OCI-LY7 (cell line): ENCODE data around the gene POLRMT. TPM values are rescaled to one million over a fixed set of nuclear protein-coding genes. Genes with fewer than 3 reads are reported as not detected.

Experiments used
- BruUV-seq: library from RNA; stranded (reverse); fragments of 400-500 nt; replicated peaks from 2 replicates; lab custom pipeline; 2021; lab: Mats Ljungman, UMichigan
- CTCF ChIA-PET: fragments of 300-600 bp; sonication (Branson Sonifier 250); formaldehyde crosslinking; loops from one replicate; lab custom pipeline; 2022; ENCODE audit warnings: antibody characterized with exemption; ENCODE audit not compliant: unreplicated experiment; lab: Charles Lee
- POLR2A ChIA-PET: fragments of 300-600 bp; sonication (Branson Sonifier 250); formaldehyde crosslinking; loops from one replicate; lab custom pipeline; 2022; ENCODE audit warnings: antibody characterized with exemption; lab: Charles Lee
- DNase-seq: peaks from one replicate; pipeline ENCODE4 v3.0.0-alpha.2; 2015; ENCODE audit warnings: low spot score
- H2AFZ ChIP-seq: fragments of 200-600 bp; sonication (generic), shearing (Covaris generic); 2 replicates; pipeline ENCODE4 v1.6.1; 2014; ENCODE audit warnings: mild to moderate bottlenecking, antibody characterized with exemption, low read length, moderate library complexity
- H3K27ac ChIP-seq: fragments of 200-600 bp; sonication (generic); 2 replicates; pipeline ENCODE4 v1.5.1; 2014; ENCODE audit warnings: mixed run types, low read depth, mild to moderate bottlenecking, moderate library complexity, low read length, inconsistent platforms; ENCODE audit not compliant: poor library complexity, severe bottlenecking
- H3K36me3 ChIP-seq: fragments of 200-600 bp; sonication (generic); 2 replicates; pipeline ENCODE4 v1.6.1; 2014; ENCODE audit warnings: mild to moderate bottlenecking, antibody characterized with exemption, low read length, moderate library complexity, mixed read lengths; ENCODE audit not compliant: insufficient read depth
- H3K4me1 ChIP-seq: fragments of 200-600 bp; sonication (generic); 2 replicates; pipeline ENCODE4 v1.5.1; 2014; ENCODE audit warnings: mild to moderate bottlenecking, low read length; ENCODE audit not compliant: insufficient read depth, poor library complexity, severe bottlenecking
- H3K4me2 ChIP-seq: fragments of 200-600 bp; sonication (generic); 2 replicates; pipeline ENCODE4 v1.6.1; 2014; ENCODE audit warnings: mild to moderate bottlenecking, low read length
- H3K4me3 ChIP-seq: fragments of 200-600 bp; sonication (generic); 2 replicates; pipeline ENCODE4 v1.5.1; 2014; ENCODE audit warnings: mild to moderate bottlenecking, low read depth, low read length; ENCODE audit not compliant: poor library complexity, severe bottlenecking
- H3K79me2 ChIP-seq: fragments of 200-600 bp; sonication (generic); 2 replicates; pipeline ENCODE4 v1.6.1; 2016; ENCODE audit warnings: low read depth, mild to moderate bottlenecking, low read length, moderate library complexity, mixed read lengths; ENCODE audit not compliant: insufficient read depth
- H3K9me2 ChIP-seq: fragments of 200-600 bp; sonication (generic); 2 replicates; pipeline ENCODE4 v1.6.1; 2016; ENCODE audit warnings: mild to moderate bottlenecking, low read length, mixed read lengths; ENCODE audit not compliant: insufficient read depth
- H3K9me3 ChIP-seq: fragments of 200-600 bp; sonication (generic); 2 replicates; pipeline ENCODE4 v1.6.1; 2014; ENCODE audit warnings: mild to moderate bottlenecking, mixed run types, low read length, mixed read lengths
- H4K20me1 ChIP-seq: fragments of 200-600 bp; sonication (generic); 2 replicates; pipeline ENCODE4 v1.6.1; 2014; ENCODE audit warnings: mild to moderate bottlenecking, antibody characterized with exemption, low read length, moderate library complexity, mixed read lengths; ENCODE audit not compliant: insufficient read depth
- CTCF ChIP-seq: fragments of 200-600 bp; sonication (generic); conservative IDR thresholded peaks from 2 replicates; pipeline ENCODE4 v1.5.1; 2014; ENCODE audit warnings: mild to moderate bottlenecking, antibody characterized with exemption, low read length, moderate library complexity, mixed read lengths
- EZH2phosphoT487 ChIP-seq: fragments of 200-600 bp; sonication (generic); IDR thresholded peaks from 2 replicates; pipeline ENCODE4 v1.6.1; 2018; ENCODE audit warnings: low read depth, borderline replicate concordance, mild to moderate bottlenecking, mixed run types, antibody characterized with exemption, low read length, moderate library complexity, mixed read lengths
- intact Hi-C: fragments of 100-400 bp; cut with micrococcal nuclease; formaldehyde crosslinking; loops from one replicate; pipeline ENCODE4 v1.10.0; 2022; ENCODE audit not compliant: unreplicated experiment
- total RNA-seq, 2 experiments: library from RNA; depleted of rRNA in 1 of 2; stranded (reverse); fragments of >200 nt in 1 of 2; shearing (Covaris generic) in 1 of 2; gene quantifications; 2 replicates each; pipeline ENCODE4 v1.2.3, GENCODE V29; 2014 to 2022

POLRMT gene
- total RNA-seq, 2 experiments from 2014 or later: 65.5 to 74.6 TPM

- H3K36me3 ChIP-seq: peaks cover 34% of the 10 kb centered on the region
- H3K9me3 ChIP-seq: no peaks in the 10 kb centered on the region
- TF ChIP-seq EZH2phosphoT487 (no peak), CTCF (no peak)
- no peaks in the 10 kb centered on the region for H3K9me2 ChIP-seq
- H3K4me1 ChIP-seq: no peaks in the 10 kb centered on the region
- no peaks in the 10 kb centered on the region; the same call in 1 of the 2 replicates for H4K20me1 ChIP-seq
- H3K79me2 ChIP-seq: 0 out of 2 replicates have a peak, but pooled peaks cover 2% of the 10 kb centered on the region
- intact Hi-C loops: no loop called here
- no peak overlapping the region for H2AFZ ChIP-seq
- H3K4me3 ChIP-seq: no peak overlapping the region
- ChIA-PET POLR2A (no interaction called here), CTCF (no interaction called here)
- DNase-seq: no peak
- no peak overlapping the region for H3K4me2 ChIP-seq
- TSS peak; percentile 99 for BruUV-seq
- no peak overlapping the region for H3K27ac ChIP-seq
Observed at GRCh38 chr19:582497-583197, 50.7 kb downstream of the POLRMT start.

DNA sequence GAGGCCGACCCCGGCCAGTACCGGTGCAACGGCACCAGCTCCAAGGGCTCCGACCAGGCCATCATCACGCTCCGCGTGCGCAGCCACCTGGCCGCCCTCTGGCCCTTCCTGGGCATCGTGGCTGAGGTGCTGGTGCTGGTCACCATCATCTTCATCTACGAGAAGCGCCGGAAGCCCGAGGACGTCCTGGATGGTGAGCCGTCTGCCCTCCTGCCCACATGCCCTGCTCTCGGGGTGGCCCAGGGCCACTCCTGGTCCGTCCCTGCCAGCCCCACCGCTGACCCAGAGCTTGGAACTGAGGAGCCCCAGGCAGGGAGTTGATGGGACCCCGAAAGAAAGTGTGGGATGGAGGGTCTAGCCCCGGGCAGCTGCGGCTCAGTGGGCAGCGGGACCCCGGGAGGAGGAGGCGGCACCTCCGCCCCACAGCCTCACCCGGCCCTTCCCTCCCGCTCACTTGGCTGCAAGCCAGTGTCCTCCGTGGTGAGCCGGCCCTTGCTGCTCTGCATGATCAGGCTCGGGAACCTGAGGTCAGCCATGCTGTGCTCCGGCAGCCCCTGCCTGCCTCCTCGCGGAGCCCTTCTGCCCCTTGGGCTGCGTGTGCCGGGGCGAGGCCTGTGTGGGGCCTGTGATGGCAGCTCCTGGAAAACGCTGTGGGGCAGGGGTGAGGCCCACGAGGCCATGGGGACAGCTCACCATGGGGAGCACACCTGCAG is 51.8 kb downstream of the POLRMT start:
- Histone ChIP-seq H3K79me2 (peaks cover 13% of the 10 kb centered on the region), H3K9me3 (no peaks in the 10 kb centered on the region), H3K27ac (no peak overlapping the region), H3K36me3 (peaks cover 44% of the 10 kb centered on the region), H2AFZ (no peak overlapping the region), H4K20me1 (no peaks in the 10 kb centered on the region; the same call in 1 of the 2 replicates), H3K4me2 (no peak overlapping the region), H3K4me1 (no peaks in the 10 kb centered on the region), H3K4me3 (no peak overlapping the region), H3K9me2 (no peaks in the 10 kb centered on the region)
- intact Hi-C loops: no loop called here
- ChIA-PET CTCF (no interaction called here), POLR2A (no interaction called here)
- DNase-seq: no peak
- no TSS peak for BruUV-seq
- TF ChIP-seq CTCF (no peak), EZH2phosphoT487 (no peak)
